ENCODE results near the gene MEGF9. TPM values are rescaled to one million over a fixed set of nuclear protein-coding genes. Genes with fewer than 3 reads are reported as not detected.

Gene MEGF9
- total RNA-seq, 1 donor from 2014 or later, result 17.7 TPM

DNA sequence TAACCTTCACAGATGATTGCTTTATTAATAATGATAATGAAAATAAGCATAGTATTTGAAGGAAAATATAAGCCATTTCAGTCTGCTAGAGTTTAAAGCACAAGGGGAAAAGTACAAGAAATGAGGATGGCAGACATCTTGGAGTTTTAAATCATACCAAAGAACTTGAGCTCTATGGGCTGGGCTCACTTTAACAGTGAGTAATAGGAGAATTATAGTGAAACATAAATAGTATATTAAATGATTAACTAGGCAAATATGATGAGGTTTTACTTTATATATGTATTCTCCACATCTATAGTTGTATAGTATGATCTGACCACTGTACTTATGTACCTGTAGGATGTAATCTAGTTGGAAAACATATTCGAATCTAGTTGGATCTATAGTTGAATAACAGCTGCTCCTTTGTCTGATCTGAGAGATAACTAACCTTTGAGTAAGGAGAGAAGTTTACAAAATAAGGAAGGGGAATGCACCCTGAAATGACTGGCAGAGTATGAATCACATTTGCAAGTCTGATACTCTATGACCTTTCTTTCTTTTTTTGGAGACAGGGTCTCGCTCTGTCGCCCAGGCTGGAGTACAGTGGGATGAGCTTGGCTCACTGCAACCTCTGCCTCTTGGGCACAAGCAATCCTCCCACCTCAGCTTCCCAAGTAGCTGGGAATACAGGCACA lies 17.6 kb downstream of the MEGF9 start:
- DNase-seq (ENCODE audit: low read depth) (no peak), FAIRE-seq (no peak)
- Histone ChIP-seq H3K9ac (ENCODE audit: low read length) (no peak overlapping the region), H3K79me2 (ENCODE audit: insufficient read depth, low read length) (peaks cover 9% of the 10 kb centered on the region), H2AFZ (ENCODE audit: low read depth, low read length) (no peak overlapping the region), H3K9me3 (ENCODE audit: insufficient read depth, low read depth, low read length) (no peaks in the 10 kb centered on the region), H3K4me1 (ENCODE audit: insufficient read depth, low read length) (peaks cover 6% of the 10 kb centered on the region), H3K27me3 (ENCODE audit: insufficient read depth, low read length) (no peaks in the 10 kb centered on the region), H3K4me2 (ENCODE audit: low read length) (no peak overlapping the region), H3K27ac (ENCODE audit: low read depth, low read length) (no peak overlapping the region), H4K20me1 (ENCODE audit: insufficient read depth, low read length) (no peaks in the 10 kb centered on the region), H3K4me3 (ENCODE audit: insufficient read depth, low read depth, low read length) (no peak overlapping the region), H3K36me3 (ENCODE audit: insufficient read depth, low read length) (peaks cover 3% of the 10 kb centered on the region)
- Mint-ChIP-seq H3K36me3 (ENCODE audit: low read depth, unreplicated experiment) (no peaks in the 10 kb centered on the region), H3K27me3 (ENCODE audit: low read depth, unreplicated experiment) (no peaks in the 10 kb centered on the region), H3K4me3 (ENCODE audit: unreplicated experiment) (no peak overlapping the region), H3K4me1 (ENCODE audit: low read depth, unreplicated experiment) (peaks cover 37% of the 10 kb centered on the region), H3K27ac (ENCODE audit: unreplicated experiment) (peak overlapping the region; percentile 42), H3K9me3 (ENCODE audit: unreplicated experiment) (no peaks in the 10 kb centered on the region)
- TF ChIP-seq, protein P1, sequence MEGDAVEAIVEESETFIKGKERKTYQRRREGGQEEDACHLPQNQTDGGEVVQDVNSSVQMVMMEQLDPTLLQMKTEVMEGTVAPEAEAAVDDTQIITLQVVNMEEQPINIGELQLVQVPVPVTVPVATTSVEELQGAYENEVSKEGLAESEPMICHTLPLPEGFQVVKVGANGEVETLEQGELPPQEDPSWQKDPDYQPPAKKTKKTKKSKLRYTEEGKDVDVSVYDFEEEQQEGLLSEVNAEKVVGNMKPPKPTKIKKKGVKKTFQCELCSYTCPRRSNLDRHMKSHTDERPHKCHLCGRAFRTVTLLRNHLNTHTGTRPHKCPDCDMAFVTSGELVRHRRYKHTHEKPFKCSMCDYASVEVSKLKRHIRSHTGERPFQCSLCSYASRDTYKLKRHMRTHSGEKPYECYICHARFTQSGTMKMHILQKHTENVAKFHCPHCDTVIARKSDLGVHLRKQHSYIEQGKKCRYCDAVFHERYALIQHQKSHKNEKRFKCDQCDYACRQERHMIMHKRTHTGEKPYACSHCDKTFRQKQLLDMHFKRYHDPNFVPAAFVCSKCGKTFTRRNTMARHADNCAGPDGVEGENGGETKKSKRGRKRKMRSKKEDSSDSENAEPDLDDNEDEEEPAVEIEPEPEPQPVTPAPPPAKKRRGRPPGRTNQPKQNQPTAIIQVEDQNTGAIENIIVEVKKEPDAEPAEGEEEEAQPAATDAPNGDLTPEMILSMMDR (IDR thresholded peaks at IDR 0.05; ENCODE audit: insufficient read depth, low read depth, low read length), result no peak
- no peak for TF ChIP-seq EZH2 (IDR thresholded peaks at IDR 0.05; ENCODE audit: insufficient read depth, low read length)

DNA sequence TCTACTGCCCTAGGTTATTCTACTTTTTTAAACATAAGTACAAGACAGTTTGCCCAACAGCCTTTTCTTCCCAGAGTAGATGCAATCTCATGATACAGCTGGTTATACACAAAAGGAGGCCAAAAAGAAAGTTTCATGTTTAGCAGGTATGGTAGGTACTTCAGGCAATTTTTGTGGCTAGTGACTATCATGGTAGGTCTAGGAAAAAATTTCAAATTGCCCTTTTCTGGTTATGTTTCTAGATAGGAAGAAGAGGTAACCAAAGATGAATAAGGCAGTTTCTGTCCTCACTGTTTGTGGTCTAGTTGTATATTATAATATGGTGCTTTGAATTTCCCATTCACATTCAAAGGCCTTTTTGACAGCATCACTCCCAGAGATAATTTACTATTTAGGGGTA lies 19.7 kb downstream of the MEGF9 start:
- H3K4me1 ChIP-seq (ENCODE audit: insufficient read depth, low read length), result peaks cover 16% of the 10 kb centered on the region
- H2AFZ ChIP-seq (ENCODE audit: low read depth, low read length), result no peak overlapping the region
- H3K27me3 ChIP-seq (ENCODE audit: insufficient read depth, low read length), result no peaks in the 10 kb centered on the region
- no peak for TF ChIP-seq EZH2 (IDR thresholded peaks at IDR 0.05; ENCODE audit: insufficient read depth, low read length)
- TF ChIP-seq, protein P1 (IDR thresholded peaks at IDR 0.05; ENCODE audit: insufficient read depth, low read depth, low read length), result no peak
- peaks cover 45% of the 10 kb centered on the region for H3K4me1 Mint-ChIP-seq (ENCODE audit: low read depth, unreplicated experiment)
- FAIRE-seq, result no peak
- DNase-seq (ENCODE audit: low read depth), result no peak
- H3K27ac ChIP-seq (ENCODE audit: low read depth, low read length), result no peak overlapping the region
- no peaks in the 10 kb centered on the region for H3K36me3 Mint-ChIP-seq (ENCODE audit: low read depth, unreplicated experiment)
- H3K79me2 ChIP-seq (ENCODE audit: insufficient read depth, low read length), result peaks cover 3% of the 10 kb centered on the region
- H3K4me3 Mint-ChIP-seq (ENCODE audit: unreplicated experiment), result no peak overlapping the region
- H3K27me3 Mint-ChIP-seq (ENCODE audit: low read depth, unreplicated experiment), result no peaks in the 10 kb centered on the region
- H3K9me3 ChIP-seq (ENCODE audit: insufficient read depth, low read depth, low read length), result no peaks in the 10 kb centered on the region
- H3K4me3 ChIP-seq (ENCODE audit: insufficient read depth, low read depth, low read length), result no peak overlapping the region
- no peaks in the 10 kb centered on the region for H3K9me3 Mint-ChIP-seq (ENCODE audit: unreplicated experiment)
- no peak overlapping the region for H3K27ac Mint-ChIP-seq (ENCODE audit: unreplicated experiment)
- H3K36me3 ChIP-seq (ENCODE audit: insufficient read depth, low read length), result peaks cover 3% of the 10 kb centered on the region
- H4K20me1 ChIP-seq (ENCODE audit: insufficient read depth, low read length), result no peaks in the 10 kb centered on the region
- H3K9ac ChIP-seq (ENCODE audit: low read length), result no peak overlapping the region
- no peak overlapping the region for H3K4me2 ChIP-seq (ENCODE audit: low read length)

DNA sequence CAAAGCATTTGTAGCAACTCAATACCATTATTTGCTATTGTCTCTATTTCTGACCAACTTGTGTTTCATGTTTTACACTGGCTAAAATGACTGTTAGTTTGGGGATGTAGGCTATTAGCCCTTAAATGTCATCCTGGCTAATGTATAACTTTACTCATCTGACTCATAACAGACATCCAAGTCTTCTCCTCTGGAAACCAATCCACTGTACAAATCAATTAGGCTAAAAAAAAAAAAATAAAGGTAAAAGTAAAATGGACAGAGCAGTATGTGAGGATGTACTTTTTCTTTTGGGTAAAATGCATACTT lies 20.6 kb downstream of the MEGF9 start:
- H3K36me3 Mint-ChIP-seq (ENCODE audit: low read depth, unreplicated experiment), result no peaks in the 10 kb centered on the region
- Histone ChIP-seq H3K9ac (ENCODE audit: low read length) (no peak overlapping the region), H3K27me3 (ENCODE audit: insufficient read depth, low read length) (no peaks in the 10 kb centered on the region), H3K4me2 (ENCODE audit: low read length) (no peak overlapping the region), H3K27ac (ENCODE audit: low read depth, low read length) (no peak overlapping the region), H4K20me1 (ENCODE audit: insufficient read depth, low read length) (no peaks in the 10 kb centered on the region), H3K79me2 (ENCODE audit: insufficient read depth, low read length) (peaks cover 3% of the 10 kb centered on the region), H3K4me1 (ENCODE audit: insufficient read depth, low read length) (peaks cover 25% of the 10 kb centered on the region), H2AFZ (ENCODE audit: low read depth, low read length) (no peak overlapping the region), H3K9me3 (ENCODE audit: insufficient read depth, low read depth, low read length) (no peaks in the 10 kb centered on the region), H3K36me3 (ENCODE audit: insufficient read depth, low read length) (peaks cover 3% of the 10 kb centered on the region), H3K4me3 (ENCODE audit: insufficient read depth, low read depth, low read length) (no peak overlapping the region)
- no peak for FAIRE-seq
- H3K27ac Mint-ChIP-seq (ENCODE audit: unreplicated experiment), result no peak overlapping the region
- peak; percentile 41 for DNase-seq (ENCODE audit: low read depth)
- H3K9me3 Mint-ChIP-seq (ENCODE audit: unreplicated experiment), result no peaks in the 10 kb centered on the region
- TF ChIP-seq EZH2 (IDR thresholded peaks at IDR 0.05; ENCODE audit: insufficient read depth, low read length), result no peak
- TF ChIP-seq, protein P1 (IDR thresholded peaks at IDR 0.05; ENCODE audit: insufficient read depth, low read depth, low read length), result no peak
- H3K4me1 Mint-ChIP-seq (ENCODE audit: low read depth, unreplicated experiment), result peaks cover 41% of the 10 kb centered on the region
- no peak overlapping the region for H3K4me3 Mint-ChIP-seq (ENCODE audit: unreplicated experiment)
- H3K27me3 Mint-ChIP-seq (ENCODE audit: low read depth, unreplicated experiment), result no peaks in the 10 kb centered on the region

Data from astrocyte (in vitro differentiated cells and primary cell).